ENCODE data around the gene LCMT2.
"Not testable (repeated sequence)": the region's sequence is repeated elsewhere in the genome, so short reads cannot be mapped to it uniquely, and the experiment has no call there.

GRCh38 chr15:43289656-43290055 lies 40.7 kb downstream of the LCMT2 start:
- not testable (repeated sequence) for TF ChIP-seq CTCF, POLR2A, EP300 (IDR thresholded peaks at IDR 0.05)
